CD4-positive, CD25-positive, alpha-beta regulatory T cell (primary cell): ENCODE data around the gene ATP1B1. TPM values are rescaled to one million over a fixed set of nuclear protein-coding genes. Genes with fewer than 3 reads are reported as not detected.

Experiments used
- ATAC-seq, 2 donors: fragments of 150-1000 bp; cut with Tn5 transposase; one replicate each; pipeline ENCODE4 v1.10.0; 2021; ENCODE audit warnings: low read depth in 2 of 2, moderate number of reproducible peaks in 2 of 2, moderate library complexity in 1 of 2
- DNase-seq, 3 donors: peaks; one replicate each; pipeline versions ENCODE4 v3.0.0 to v3.0.0-alpha.2; 2012 to 2022; ENCODE audit warnings: mixed read lengths in 1 of 3
- H3K27ac ChIP-seq: one replicate; pipeline ENCODE4 v1.7.0; 2013; ENCODE audit warnings: mild to moderate bottlenecking, low read length; ENCODE audit not compliant: insufficient read depth, poor library complexity, severe bottlenecking
- H3K27me3 ChIP-seq: one replicate; pipeline ENCODE4 v1.7.0; 2013; ENCODE audit warnings: low read length; ENCODE audit not compliant: control insufficient read depth, insufficient read depth
- H3K36me3 ChIP-seq: one replicate; pipeline ENCODE4 v1.7.0; 2013; ENCODE audit warnings: mild to moderate bottlenecking, low read length, moderate library complexity; ENCODE audit not compliant: control insufficient read depth, insufficient read depth
- H3K4me1 ChIP-seq: 2 replicates; pipeline ENCODE4 v1.7.0; 2013; ENCODE audit warnings: mild to moderate bottlenecking, low read length; ENCODE audit not compliant: insufficient read depth, control insufficient read depth, poor library complexity, severe bottlenecking
- H3K4me3 ChIP-seq: one replicate; pipeline ENCODE4 v1.7.0; 2013; ENCODE audit warnings: low read depth, mild to moderate bottlenecking, low read length, moderate library complexity
- H3K9me3 ChIP-seq, 2 experiments: 1 replicate in 1 of 2; 2 replicates in 1 of 2; pipeline ENCODE4 v1.7.0; 2013; ENCODE audit warnings: low read length in 2 of 2, mild to moderate bottlenecking in 1 of 2, moderate library complexity in 1 of 2; ENCODE audit not compliant: control insufficient read depth in 2 of 2
- H3K27ac Mint-ChIP-seq, 3 donors: one replicate each; pipeline ENCODE4 v1.8.0; 2020 to 2022; ENCODE audit warnings: mild to moderate bottlenecking in 3 of 3, mixed read lengths in 3 of 3, moderate library complexity in 2 of 3
- H3K27me3 Mint-ChIP-seq: one replicate; pipeline ENCODE4 v1.8.0; 2022; ENCODE audit warnings: mild to moderate bottlenecking, mixed read lengths
- H3K36me3 Mint-ChIP-seq: one replicate; pipeline ENCODE4 v1.8.0; 2020; ENCODE audit warnings: mixed read lengths
- H3K4me1 Mint-ChIP-seq, 4 donors: one replicate each; pipeline ENCODE4 v1.8.0; 2020 to 2022; ENCODE audit warnings: mixed read lengths in 4 of 4, mild to moderate bottlenecking in 1 of 4
- H3K4me3 Mint-ChIP-seq, 4 donors: one replicate each; pipeline ENCODE4 v1.8.0; 2020 to 2022; ENCODE audit warnings: mild to moderate bottlenecking in 4 of 4, mixed read lengths in 4 of 4, moderate library complexity in 3 of 4
- H3K9me3 Mint-ChIP-seq, 7 donors: one replicate each; pipeline ENCODE4 v1.8.0; 2020 to 2022; ENCODE audit warnings: mixed read lengths in 7 of 7, mild to moderate bottlenecking in 3 of 7, moderate library complexity in 2 of 7
- polyA plus RNA-seq, 4 donors: library from polyadenylated mRNA; unstranded; fragments of 300-500 nt; fragmentation: Illumina TruSeq; gene quantifications; one replicate each; pipeline ENCODE4 v1.2.3, GENCODE V29; 2021
- total RNA-seq: library from RNA; stranded (reverse); gene quantifications from one replicate; pipeline ENCODE4 v1.2.3, GENCODE V29; 2022

Gene ATP1B1
- total and polyA plus RNA-seq, 5 donors from 2014 or later: 3.1 to 25.0 (median 7.0) TPM

GRCh38 chr1:169070958-169071357 lies 35.5 kb upstream of the ATP1B1 start:
- H3K27ac ChIP-seq: no peak overlapping the region
- peaks cover 0 to 7% of the 10 kb centered on the region in 2 experiments for H3K9me3 ChIP-seq
- H3K27me3 ChIP-seq: no peaks in the 10 kb centered on the region
- no peak for DNase-seq
- no peak overlapping the region for H3K27ac Mint-ChIP-seq
- H3K27me3 Mint-ChIP-seq: peaks cover 18% of the 10 kb centered on the region
- no peaks in the 10 kb centered on the region for H3K36me3 ChIP-seq
- H3K4me1 ChIP-seq: no peaks in the 10 kb centered on the region
- H3K9me3 Mint-ChIP-seq: peaks cover 0 to 11% (median 5%) of the 10 kb centered on the region in 7 donors
- peaks cover 0 to 3% (median 0%) of the 10 kb centered on the region in 4 donors for H3K4me1 Mint-ChIP-seq
- H3K36me3 Mint-ChIP-seq: peaks cover 3% of the 10 kb centered on the region
- H3K4me3 ChIP-seq: no peak overlapping the region
- no peak overlapping the region for H3K4me3 Mint-ChIP-seq
- ATAC-seq: no peak

- no peaks in the 10 kb centered on the region for H3K4me1 ChIP-seq
- Mint-ChIP-seq H3K36me3 (peaks cover 3% of the 10 kb centered on the region), H3K4me1 (peaks cover 0 to 3% (median 0%) of the 10 kb centered on the region in 4 donors), H3K9me3 (peaks cover 0 to 4% (median 0%) of the 10 kb centered on the region in 7 donors), H3K27ac (no peak overlapping the region), H3K4me3 (no peak overlapping the region), H3K27me3 (peaks cover 18% of the 10 kb centered on the region)
- peaks cover 1% of the 10 kb centered on the region for H3K27me3 ChIP-seq
- no peak for ATAC-seq
- no peaks in the 10 kb centered on the region for H3K36me3 ChIP-seq
- no peak overlapping the region for H3K4me3 ChIP-seq
- no peak overlapping the region for H3K27ac ChIP-seq
- DNase-seq: no peak
- H3K9me3 ChIP-seq: no peaks in the 10 kb centered on the region
These were observed 33.4 kb upstream of the ATP1B1 start for GRCh38 chr1:169072945-169073725.

- no peak overlapping the region for H3K4me3 ChIP-seq
- H3K27me3 Mint-ChIP-seq: peaks cover under 1% of the 10 kb centered on the region
- no peak overlapping the region for H3K4me3 Mint-ChIP-seq
- H3K27me3 ChIP-seq: peaks cover 1% of the 10 kb centered on the region
- H3K4me1 ChIP-seq: no peaks in the 10 kb centered on the region
- no peaks in the 10 kb centered on the region for H3K36me3 ChIP-seq
- ATAC-seq (no peak), DNase-seq (no peak)
- H3K36me3 Mint-ChIP-seq: no peaks in the 10 kb centered on the region
- peaks cover 0 to 2% (median 0%) of the 10 kb centered on the region in 7 donors for H3K9me3 Mint-ChIP-seq
- no peak overlapping the region for H3K27ac Mint-ChIP-seq
- no peak overlapping the region for H3K27ac ChIP-seq
- peaks cover 0 to 2% (median 0%) of the 10 kb centered on the region in 4 donors for H3K4me1 Mint-ChIP-seq
- H3K9me3 ChIP-seq: no peaks in the 10 kb centered on the region
These were observed 28.2 kb upstream of the ATP1B1 start for GRCh38 chr1:169078163-169078883.

GRCh38 chr1:169081503-169082123 lies 24.9 kb upstream of the ATP1B1 start:
- Mint-ChIP-seq H3K27me3 (no peaks in the 10 kb centered on the region), H3K27ac (no peak overlapping the region), H3K9me3 (peaks cover 0 to 2% (median 0%) of the 10 kb centered on the region in 7 donors), H3K4me3 (no peak overlapping the region), H3K4me1 (peaks cover 0 to 8% (median 3%) of the 10 kb centered on the region in 4 donors), H3K36me3 (no peaks in the 10 kb centered on the region)
- Histone ChIP-seq H3K27ac (no peak overlapping the region), H3K27me3 (peaks cover 1% of the 10 kb centered on the region), H3K4me3 (no peak overlapping the region), H3K36me3 (no peaks in the 10 kb centered on the region), H3K9me3 (no peaks in the 10 kb centered on the region), H3K4me1 (no peaks in the 10 kb centered on the region)
- no peak for ATAC-seq
- no peak for DNase-seq

GRCh38 chr1:169085911-169086310 lies 20.6 kb upstream of the ATP1B1 start:
- no peaks in the 10 kb centered on the region for H3K27me3 ChIP-seq
- H3K4me3 ChIP-seq: no peak overlapping the region
- Mint-ChIP-seq H3K4me1 (peaks cover 0 to 15% (median 8%) of the 10 kb centered on the region in 4 donors), H3K27me3 (no peaks in the 10 kb centered on the region), H3K36me3 (no peaks in the 10 kb centered on the region), H3K4me3 (no peak overlapping the region), H3K9me3 (peaks cover 0 to 3% (median 0%) of the 10 kb centered on the region in 7 donors), H3K27ac (no peak overlapping the region)
- no peak for DNase-seq
- H3K4me1 ChIP-seq: no peaks in the 10 kb centered on the region
- no peak for ATAC-seq
- H3K9me3 ChIP-seq: no peaks in the 10 kb centered on the region
- H3K27ac ChIP-seq: no peak overlapping the region
- no peaks in the 10 kb centered on the region for H3K36me3 ChIP-seq

- no peaks in the 10 kb centered on the region for H3K36me3 Mint-ChIP-seq
- Histone ChIP-seq H3K4me1 (no peaks in the 10 kb centered on the region), H3K36me3 (no peaks in the 10 kb centered on the region), H3K27ac (no peak overlapping the region), H3K27me3 (no peaks in the 10 kb centered on the region), H3K4me3 (no peak overlapping the region), H3K9me3 (no peaks in the 10 kb centered on the region)
- H3K9me3 Mint-ChIP-seq: peaks cover 0 to 3% (median 0%) of the 10 kb centered on the region in 7 donors
- peaks cover 0 to 15% (median 8%) of the 10 kb centered on the region in 4 donors for H3K4me1 Mint-ChIP-seq
- peak overlapping the region; percentile 49 to 81 (median 67) for H3K27ac Mint-ChIP-seq
- H3K27me3 Mint-ChIP-seq: no peaks in the 10 kb centered on the region
- H3K4me3 Mint-ChIP-seq: no peak overlapping the region
- DNase-seq (no peak), ATAC-seq (peak in 1 of 2 donors; percentile 25)
These were observed 19.7 kb upstream of the ATP1B1 start for GRCh38 chr1:169086603-169087455.

- Mint-ChIP-seq H3K4me1 (peaks cover 0 to 15% (median 8%) of the 10 kb centered on the region in 4 donors), H3K9me3 (peaks cover 0 to 3% (median 0%) of the 10 kb centered on the region in 7 donors), H3K27ac (no peak overlapping the region), H3K4me3 (no peak overlapping the region), H3K36me3 (no peaks in the 10 kb centered on the region), H3K27me3 (no peaks in the 10 kb centered on the region)
- ATAC-seq (no peak), DNase-seq (no peak)
- Histone ChIP-seq H3K27me3 (no peaks in the 10 kb centered on the region), H3K27ac (no peak overlapping the region), H3K9me3 (no peaks in the 10 kb centered on the region), H3K4me1 (no peaks in the 10 kb centered on the region), H3K4me3 (no peak overlapping the region), H3K36me3 (no peaks in the 10 kb centered on the region)
These were observed 18.6 kb upstream of the ATP1B1 start for GRCh38 chr1:169087876-169088275.
